Omental fat pad (tissue), 4 donors: ENCODE measurements around the gene ATG10. TPM values are rescaled to one million over a fixed set of nuclear protein-coding genes. Genes with fewer than 3 reads are reported as not detected.

Source experiments
- ATAC-seq: fragments of 150-250 bp; one replicate; pipeline ENCODE4 v1.9.1; 2016; ENCODE audit warnings: mild to moderate bottlenecking, moderate library complexity; ENCODE audit not compliant: low FRiP score
- DNase-seq: peaks from one replicate; pipeline ENCODE4 v3.0.0-alpha.2; 2019; ENCODE audit warnings: low spot score
- total RNA-seq, 4 donors: library from RNA; depleted of rRNA; stranded (reverse); fragments of >200 nt; gene quantifications; one replicate each; pipeline ENCODE4 v1.1.0, GENCODE V29; 2016
- TF ChIP-seq, protein P1 (sequence below), 3 donors: fragments of 450-650 bp; IDR thresholded peaks; one replicate each; pipeline ENCODE4 v1.5.1; 2016 to 2017; ENCODE audit warnings: antibody characterized with exemption in 3 of 3, mild to moderate bottlenecking in 3 of 3, moderate library complexity in 2 of 3

ATG10 gene
- total RNA-seq, 4 donors from 2014 or later: 2.4 to 18.4 (median 5.2) TPM

DNA sequence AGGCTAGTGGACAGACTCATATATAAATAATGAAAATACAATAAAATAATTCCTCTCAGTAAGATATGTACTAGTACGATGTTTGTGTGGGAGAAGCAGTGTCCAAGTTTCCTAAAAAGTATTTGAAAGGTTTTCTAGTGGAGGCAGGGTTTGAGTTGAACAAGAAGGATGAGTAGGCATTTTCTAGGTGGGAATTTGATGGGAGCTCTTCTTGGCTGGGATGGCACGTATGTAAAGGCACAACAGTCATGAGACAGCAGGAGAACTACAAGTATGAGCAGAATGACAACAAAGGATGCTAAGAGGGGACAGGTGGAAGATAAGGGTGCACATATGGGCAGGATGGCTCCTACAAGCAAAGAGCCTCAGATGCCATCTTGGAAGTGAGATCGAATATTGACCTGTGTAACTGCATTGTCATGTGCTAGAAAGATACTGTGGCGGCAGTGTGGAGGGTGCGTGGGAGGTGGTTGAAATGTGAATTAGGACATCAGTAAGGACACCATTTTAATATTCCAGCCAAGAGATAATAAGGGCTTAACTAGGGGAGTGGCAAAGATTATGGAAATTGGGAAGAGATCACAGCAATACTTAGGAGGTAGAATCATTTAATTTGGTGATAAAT is 170.5 kb downstream of the ATG10 start:
- no peak for DNase-seq
- no peak for ATAC-seq
- TF ChIP-seq, protein P1, sequence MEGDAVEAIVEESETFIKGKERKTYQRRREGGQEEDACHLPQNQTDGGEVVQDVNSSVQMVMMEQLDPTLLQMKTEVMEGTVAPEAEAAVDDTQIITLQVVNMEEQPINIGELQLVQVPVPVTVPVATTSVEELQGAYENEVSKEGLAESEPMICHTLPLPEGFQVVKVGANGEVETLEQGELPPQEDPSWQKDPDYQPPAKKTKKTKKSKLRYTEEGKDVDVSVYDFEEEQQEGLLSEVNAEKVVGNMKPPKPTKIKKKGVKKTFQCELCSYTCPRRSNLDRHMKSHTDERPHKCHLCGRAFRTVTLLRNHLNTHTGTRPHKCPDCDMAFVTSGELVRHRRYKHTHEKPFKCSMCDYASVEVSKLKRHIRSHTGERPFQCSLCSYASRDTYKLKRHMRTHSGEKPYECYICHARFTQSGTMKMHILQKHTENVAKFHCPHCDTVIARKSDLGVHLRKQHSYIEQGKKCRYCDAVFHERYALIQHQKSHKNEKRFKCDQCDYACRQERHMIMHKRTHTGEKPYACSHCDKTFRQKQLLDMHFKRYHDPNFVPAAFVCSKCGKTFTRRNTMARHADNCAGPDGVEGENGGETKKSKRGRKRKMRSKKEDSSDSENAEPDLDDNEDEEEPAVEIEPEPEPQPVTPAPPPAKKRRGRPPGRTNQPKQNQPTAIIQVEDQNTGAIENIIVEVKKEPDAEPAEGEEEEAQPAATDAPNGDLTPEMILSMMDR (IDR thresholded peaks at IDR 0.05): no peak

DNA sequence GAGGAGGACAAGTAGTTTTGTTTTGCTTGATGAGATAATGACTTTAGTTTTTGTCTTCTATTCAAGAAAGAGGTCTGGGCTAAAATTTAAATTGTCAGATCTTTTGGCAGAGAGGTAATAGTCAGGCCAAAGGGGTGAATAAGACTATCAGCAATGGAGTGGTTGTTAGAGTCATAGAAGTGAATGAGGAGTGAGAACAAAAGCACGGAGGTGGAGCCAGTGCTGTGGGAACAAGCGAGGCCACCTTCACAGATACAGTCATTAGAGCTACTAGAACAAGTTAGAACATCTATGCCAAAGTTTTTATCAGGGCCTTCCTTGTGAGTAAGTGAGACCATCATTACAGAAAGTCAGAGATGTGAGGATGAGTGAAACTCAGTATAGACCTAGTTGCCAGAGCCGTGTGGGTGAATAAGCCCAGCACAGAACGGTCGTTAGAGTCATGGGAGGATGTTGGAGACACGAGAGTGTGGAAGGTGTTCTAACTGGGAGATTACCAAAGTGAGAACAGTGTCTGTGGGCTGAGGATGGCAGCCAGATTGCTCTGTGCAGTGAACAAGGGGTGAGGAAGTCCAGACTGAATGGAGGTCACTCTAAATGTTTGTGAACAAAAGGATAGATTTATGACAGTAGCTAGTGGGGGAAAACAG is 171.2 kb downstream of the ATG10 start:
- TF ChIP-seq, protein P1 (IDR thresholded peaks at IDR 0.05): no peak
- ATAC-seq: no peak
- no peak for DNase-seq

DNA sequence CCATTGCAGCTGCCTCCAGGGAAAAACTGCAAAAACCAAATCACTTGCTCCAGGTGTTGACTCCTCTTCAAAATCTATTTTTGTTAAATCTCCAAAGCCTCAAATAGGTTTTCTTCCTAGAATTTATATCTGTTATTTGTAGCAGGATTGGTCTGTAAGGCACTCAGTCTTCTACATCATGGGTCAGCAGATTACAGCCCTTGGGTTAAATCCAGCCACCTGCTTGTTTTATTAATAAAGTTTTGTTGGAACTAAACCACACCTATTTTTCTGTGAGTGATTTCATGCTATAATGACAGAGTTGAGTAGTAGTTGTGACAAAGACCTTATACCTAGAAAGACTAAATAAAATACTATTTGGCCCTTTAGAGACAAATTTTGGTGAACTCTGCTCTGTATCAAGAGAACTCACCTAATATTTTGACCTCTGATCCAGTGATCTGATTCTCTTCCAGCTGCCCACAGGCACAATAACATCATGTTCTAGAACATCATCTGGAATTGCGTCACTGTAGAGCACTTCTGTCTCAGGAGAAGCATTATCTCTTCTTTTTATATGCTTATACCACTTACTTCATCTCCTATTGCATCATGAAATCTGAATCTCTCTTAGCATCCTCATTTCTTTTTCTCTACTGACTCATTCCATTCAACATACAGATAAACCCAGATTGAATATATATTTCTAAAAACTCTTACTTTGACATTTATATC is 176.2 kb downstream of the ATG10 start:
- TF ChIP-seq, protein P1 (IDR thresholded peaks at IDR 0.05): no peak
- ATAC-seq: peak; percentile 62

DNA sequence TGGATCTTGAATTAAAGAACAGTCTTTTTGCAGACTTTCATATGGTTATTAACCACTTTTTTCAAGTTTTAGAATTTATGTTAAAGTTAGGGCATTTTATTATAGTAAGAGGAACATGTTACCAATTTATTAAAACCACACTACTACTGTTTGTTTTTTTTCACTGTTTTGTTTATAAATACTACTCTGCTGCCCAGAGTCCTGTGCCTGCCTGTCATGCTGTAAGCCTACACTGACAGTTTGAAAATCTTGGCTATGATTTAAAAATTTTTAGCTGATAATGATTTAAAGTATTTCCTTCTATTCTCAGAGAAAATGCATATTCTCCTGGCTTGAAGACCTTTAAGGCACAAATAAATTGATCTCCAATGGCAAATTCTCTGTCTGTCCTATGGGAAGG is 177.6 kb downstream of the ATG10 start:
- TF ChIP-seq, protein P1 (IDR thresholded peaks at IDR 0.05): no peak

More for the DNA sequence above, 176.2 kb downstream of the ATG10 start:
- no peak for DNase-seq

DNA sequence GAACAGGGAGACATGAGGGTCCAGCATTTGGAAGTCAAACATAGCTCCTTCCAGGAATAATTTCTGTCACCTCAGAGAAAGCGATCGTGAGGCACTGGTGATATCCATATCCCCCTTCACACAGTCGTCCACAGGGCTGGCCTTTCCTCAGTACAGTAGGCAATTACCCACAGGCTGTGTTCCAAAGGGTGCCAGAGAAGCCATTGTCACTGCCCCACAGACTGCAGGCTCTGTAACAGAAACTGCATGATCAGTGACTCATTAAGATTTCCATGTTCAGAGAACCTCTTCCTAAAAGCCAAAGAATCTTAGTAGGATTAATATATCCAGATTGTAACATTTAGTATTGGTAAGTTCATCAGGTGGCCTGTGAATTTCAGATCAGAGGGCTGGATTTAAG is 178.7 kb downstream of the ATG10 start:
- DNase-seq (no peak), ATAC-seq (no peak)
- TF ChIP-seq, protein P1 (IDR thresholded peaks at IDR 0.05): no peak

More for the DNA sequence above, 177.6 kb downstream of the ATG10 start:
- DNase-seq (no peak), ATAC-seq (no peak)

DNA sequence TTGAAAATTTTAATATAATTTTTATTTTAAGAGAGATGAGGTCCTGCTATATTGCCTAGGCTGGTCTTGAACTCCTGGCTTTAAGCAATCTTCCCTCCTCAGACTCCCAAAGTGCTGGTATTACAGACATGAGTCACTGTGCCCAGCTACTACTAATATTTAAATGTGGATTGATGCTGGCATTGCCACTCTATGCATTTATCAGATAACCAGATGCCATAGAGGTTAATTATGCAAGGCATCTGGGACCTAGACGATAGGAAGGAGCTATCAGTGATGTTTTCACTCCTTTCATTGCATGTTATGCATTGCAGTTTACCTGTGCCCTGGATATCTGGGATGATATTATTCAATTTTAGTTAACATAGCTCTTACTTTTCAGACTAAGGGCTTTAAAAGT is 179.4 kb downstream of the ATG10 start:
- TF ChIP-seq, protein P1 (IDR thresholded peaks at IDR 0.05): no peak
- DNase-seq (no peak), ATAC-seq (no peak)
